H1 (cell line): ENCODE results near the gene SLC35B2. TPM values are rescaled to one million over a fixed set of nuclear protein-coding genes. Genes with fewer than 3 reads are reported as not detected.
A peak's percentile ranks its signal among the peaks of the same experiment; 100 is the strongest.

Source experiments
- CTCF ChIA-PET: fragments of 300-600 bp; sonication (Branson Sonifier 250); formaldehyde crosslinking; loops from one replicate; lab custom pipeline; 2021; ENCODE audit not compliant: partially characterized antibody; lab: Charles Lee
- POLR2A ChIA-PET: fragments of 300-600 bp; sonication (Branson Sonifier 250); formaldehyde crosslinking; loops from one replicate; lab custom pipeline; 2021; ENCODE audit warnings: inconsistent platforms; ENCODE audit not compliant: partially characterized antibody; lab: Charles Lee
- DNase-seq, 2 experiments: peaks; one replicate each; pipeline versions ENCODE4 v3.0.0 to v3.0.0-alpha.2; 2010 to 2022; ENCODE audit warnings: low spot score in 2 of 2, low read depth in 1 of 2, mixed read lengths in 1 of 2
- FAIRE-seq: peaks from 2 replicates; lab custom pipeline; 2011; peaks lifted over from hg19 to GRCh38; lab: Jason Lieb, UNC
- H2AFZ ChIP-seq: 2 replicates; pipeline ENCODE4 v1.8.1; 2012; ENCODE audit warnings: low read length, inconsistent platforms
- H2AK5ac ChIP-seq: 2 replicates; pipeline ENCODE4 v1.6.1; 2013; ENCODE audit warnings: low read depth, low read length
- H2BK120ac ChIP-seq: replicated peaks from 2 replicates; pipeline ENCODE3; 2013; ENCODE audit warnings: low read depth, low read length, inconsistent platforms
- H2BK12ac ChIP-seq: 2 replicates; pipeline ENCODE4 v1.6.1; 2013; ENCODE audit warnings: low read depth, low read length
- H2BK15ac ChIP-seq: 2 replicates; pipeline ENCODE4 v1.6.1; 2013; ENCODE audit warnings: low read length
- H2BK20ac ChIP-seq: 2 replicates; pipeline ENCODE4 v1.6.1; 2013; ENCODE audit warnings: low read length
- H2BK5ac ChIP-seq: 2 replicates; pipeline ENCODE4 v1.6.1; 2013; ENCODE audit warnings: low read depth, low read length
- H3K14ac ChIP-seq: 2 replicates; pipeline ENCODE4 v1.6.1; 2013; ENCODE audit warnings: inconsistent platforms; ENCODE audit not compliant: insufficient read length
- H3K18ac ChIP-seq: 2 replicates; pipeline ENCODE4 v1.6.1; 2013; ENCODE audit warnings: low read length; ENCODE audit errors: extremely low read depth
- H3K23ac ChIP-seq: 2 replicates; pipeline ENCODE4 v1.6.1; 2013; ENCODE audit warnings: inconsistent platforms; ENCODE audit not compliant: insufficient read length
- H3K23me2 ChIP-seq: 2 replicates; pipeline ENCODE4 v1.6.1; 2013; ENCODE audit warnings: low read depth, low read length
- H3K27ac ChIP-seq: 2 replicates; pipeline ENCODE4 v1.6.1; 2011; ENCODE audit warnings: low read depth, low read length, inconsistent platforms
- H3K27me3 ChIP-seq, 4 experiments: replicated peaks in 1 of 4; 1 replicate in 1 of 4; 2 replicates in 3 of 4; pipeline versions ENCODE4 v1.6.1 to v1.8.1; 2011 to 2013; ENCODE audit warnings: low read length in 3 of 4, mild to moderate bottlenecking in 3 of 4, inconsistent platforms in 2 of 4, mixed read lengths in 2 of 4, moderate library complexity in 1 of 4; ENCODE audit not compliant: control insufficient read depth in 3 of 4, insufficient read depth in 3 of 4; ENCODE audit errors: extremely low read depth in 1 of 4
- H3K36me3 ChIP-seq, 4 experiments: 2 replicates each; pipeline versions ENCODE4 v1.6.1 to v1.8.1; 2011 to 2013; ENCODE audit warnings: mild to moderate bottlenecking in 4 of 4, low read length in 3 of 4, moderate library complexity in 2 of 4, control low read depth in 1 of 4, inconsistent platforms in 1 of 4; ENCODE audit not compliant: insufficient read depth in 4 of 4, control insufficient read depth in 2 of 4
- H3K4ac ChIP-seq: replicated peaks from 2 replicates; pipeline ENCODE3; 2013; ENCODE audit warnings: low read length, low read depth, mixed read lengths, inconsistent platforms; ENCODE audit not compliant: insufficient read length
- H3K4me1 ChIP-seq, 4 experiments: replicated peaks in 1 of 4; 1 replicate in 1 of 4; 2 replicates in 3 of 4; pipeline versions ENCODE4 v1.6.1 to v1.8.1; 2011 to 2013; ENCODE audit warnings: low read length in 3 of 4, inconsistent platforms in 2 of 4, mixed read lengths in 1 of 4; ENCODE audit not compliant: insufficient read depth in 4 of 4, control insufficient read depth in 3 of 4
- H3K4me2 ChIP-seq, 2 experiments: 2 replicates each; pipeline versions ENCODE4 v1.6.1 to v1.8.1; 2011 to 2013; ENCODE audit warnings: low read depth in 2 of 2, low read length in 2 of 2, control low read depth in 1 of 2, inconsistent platforms in 1 of 2, mild to moderate bottlenecking in 1 of 2; ENCODE audit not compliant: insufficient read depth in 1 of 2
- H3K4me3 ChIP-seq, 4 experiments: fragments of 200-600, 300-600 bp in 1 of 4; sonication (generic), shearing (Covaris generic), sonication (Bioruptor Twin) in 1 of 4; 2 replicates each; pipeline versions ENCODE4 v1.5.1 to v1.8.1; 2011 to 2016; ENCODE audit warnings: low read length in 4 of 4, low read depth in 3 of 4, control low read depth in 2 of 4, inconsistent platforms in 2 of 4, mild to moderate bottlenecking in 2 of 4, mixed read lengths in 1 of 4, moderate library complexity in 1 of 4; ENCODE audit not compliant: insufficient read depth in 2 of 4; ENCODE audit errors: extremely low read depth in 1 of 4
- H3K56ac ChIP-seq: replicated peaks from 2 replicates; pipeline ENCODE3; 2013; ENCODE audit warnings: low read depth, mild to moderate bottlenecking, mixed read lengths, low read length, inconsistent platforms; ENCODE audit not compliant: insufficient read length
- H3K79me1 ChIP-seq: 2 replicates; pipeline ENCODE4 v1.6.1; 2013; ENCODE audit warnings: low read depth, low read length, control low read depth
- H3K79me2 ChIP-seq, 2 experiments: 2 replicates each; pipeline versions ENCODE4 v1.6.1 to v1.8.1; 2012 to 2013; ENCODE audit warnings: low read length in 2 of 2, mild to moderate bottlenecking in 2 of 2, inconsistent platforms in 1 of 2; ENCODE audit not compliant: insufficient read depth in 2 of 2, control insufficient read depth in 1 of 2
- H3K9ac ChIP-seq, 4 experiments: replicated peaks in 1 of 4; 1 replicate in 1 of 4; 2 replicates in 3 of 4; pipeline versions ENCODE4 v1.6.1 to v1.8.1; 2011 to 2013; ENCODE audit warnings: low read depth in 3 of 4, low read length in 3 of 4, control low read depth in 2 of 4, mild to moderate bottlenecking in 2 of 4, moderate library complexity in 2 of 4, inconsistent platforms in 1 of 4; ENCODE audit errors: extremely low read depth in 1 of 4
- H3K9me3 ChIP-seq, 2 experiments: 2 replicates each; pipeline versions ENCODE4 v1.6.1 to v1.8.1; 2012 to 2013; ENCODE audit warnings: mild to moderate bottlenecking in 2 of 2, moderate library complexity in 2 of 2, control low read depth in 1 of 2, inconsistent platforms in 1 of 2, low read depth in 1 of 2, low read length in 1 of 2, mixed read lengths in 1 of 2; ENCODE audit not compliant: insufficient read depth in 2 of 2
- H4K20me1 ChIP-seq, 2 experiments: replicated peaks in 1 of 2; 2 replicates each; pipeline versions ENCODE3 to v1.8.1; 2011 to 2013; ENCODE audit warnings: inconsistent platforms in 2 of 2, low read length in 2 of 2, mild to moderate bottlenecking in 1 of 2; ENCODE audit not compliant: insufficient read depth in 2 of 2, control insufficient read depth in 1 of 2
- H4K5ac ChIP-seq: 2 replicates; pipeline ENCODE4 v1.6.1; 2013; ENCODE audit warnings: low read length, low read depth, mixed read lengths, inconsistent platforms; ENCODE audit not compliant: insufficient read length
- H4K8ac ChIP-seq: 2 replicates; pipeline ENCODE4 v1.8.0; 2013; ENCODE audit warnings: mild to moderate bottlenecking, moderate library complexity, low read length, inconsistent platforms; ENCODE audit not compliant: insufficient read depth; ENCODE audit errors: extremely low read depth
- H4K91ac ChIP-seq: replicated peaks from 2 replicates; pipeline ENCODE3; 2013; ENCODE audit warnings: low read length, mixed read lengths, inconsistent platforms; ENCODE audit not compliant: insufficient read length
- EZH2 ChIP-seq: fragments of 200-600 bp; sonication (generic); IDR thresholded peaks from 2 replicates; pipeline ENCODE4 v1.7.1; 2012; ENCODE audit warnings: low read depth, mild to moderate bottlenecking, moderate library complexity, low read length, inconsistent platforms; ENCODE audit not compliant: severe bottlenecking
- HDAC6 ChIP-seq: IDR thresholded peaks from one replicate; pipeline ENCODE4 v1.7.1; 2012; ENCODE audit warnings: low read depth, mild to moderate bottlenecking, inconsistent platforms, low read length, moderate library complexity
- POU5F1 ChIP-seq: IDR thresholded peaks from 2 replicates; pipeline ENCODE4 v1.6.1; 2011; ENCODE audit warnings: low read depth, mild to moderate bottlenecking, low read length, moderate library complexity
- RBBP5 ChIP-seq: IDR thresholded peaks from 2 replicates; pipeline ENCODE4 v1.7.1; 2012; ENCODE audit warnings: low read depth, mild to moderate bottlenecking, inconsistent platforms, low read length, moderate library complexity, borderline replicate concordance
- SAP30 ChIP-seq: fragments of 300-600 bp; sonication (generic); IDR thresholded peaks from 2 replicates; pipeline ENCODE4 v1.7.1; 2012; ENCODE audit warnings: low read length, moderate library complexity, mild to moderate bottlenecking, inconsistent platforms; ENCODE audit not compliant: insufficient read depth, insufficient replicate concordance
- SP1 ChIP-seq: IDR thresholded peaks from 2 replicates; pipeline ENCODE4 v1.6.1; 2011; ENCODE audit warnings: low read depth, low read length
- SP2 ChIP-seq: IDR thresholded peaks from 2 replicates; pipeline ENCODE4 v1.6.1; 2012; ENCODE audit warnings: mild to moderate bottlenecking, low read length, inconsistent platforms
- WGBS, 2 experiments: shearing (Covaris generic) in 1 of 2; methylation state at CpG; one replicate each; pipeline versions ENCODE4 v1.1.6 to v1.1.7; 2013 to 2015; ENCODE audit warnings: low lambda C conversion rate in 2 of 2, mixed read lengths in 2 of 2, inconsistent platforms in 1 of 2, low coverage in 1 of 2, missing lambda C conversion rate in 1 of 2; ENCODE audit not compliant: insufficient replicate concordance in 2 of 2, insufficient coverage in 1 of 2, insufficient read length in 1 of 2; ENCODE audit errors: extremely low coverage in 1 of 2, missing lambda C conversion rate in 1 of 2; 5-methylcytosine and 5-hydroxymethylcytosine counted together
- polyA plus RNA-seq, 7 experiments: library from polyadenylated mRNA; depleted of rRNA in 3 of 7; stranded (reverse) in 5 of 7; unstranded in 2 of 7; fragments of >200 nt in 5 of 7; fragments of 200-250 nt in 2 of 7; gene quantifications; 1 replicate in 5 of 7; 2 replicates in 1 of 7; 4 replicates in 1 of 7; pipeline versions ENCODE4 v1.2.1 to v1.2.3, GENCODE V29; 2011 to 2013; ENCODE audit warnings: missing spikeins in 2 of 7, mixed read lengths in 2 of 7
- total RNA-seq: library from RNA; stranded (reverse); fragmentation: NEBNext Ultra II Directional; extraction: Animal tissue kit (Norgen Biotek cat#: 25700); gene quantifications from 2 replicates; pipeline ENCODE4 v1.2.1, GENCODE V29; 2021
- TF ChIP-seq, protein P1 (sequence below): IDR thresholded peaks from 2 replicates; pipeline ENCODE4 v1.6.1; 2011; ENCODE audit warnings: low read length, improper control_type of control experiment
- TF ChIP-seq, protein P2 (sequence below): IDR thresholded peaks from 2 replicates; pipeline ENCODE4 v1.6.1; 2012; ENCODE audit warnings: low read length, inconsistent platforms

Gene SLC35B2
- total and polyA plus RNA-seq, 2 of the 8 experiments (the other 6 are each of a cell fraction or from before 2014, with no cell fraction given) = 29.5 to 65.0 TPM

DNA sequence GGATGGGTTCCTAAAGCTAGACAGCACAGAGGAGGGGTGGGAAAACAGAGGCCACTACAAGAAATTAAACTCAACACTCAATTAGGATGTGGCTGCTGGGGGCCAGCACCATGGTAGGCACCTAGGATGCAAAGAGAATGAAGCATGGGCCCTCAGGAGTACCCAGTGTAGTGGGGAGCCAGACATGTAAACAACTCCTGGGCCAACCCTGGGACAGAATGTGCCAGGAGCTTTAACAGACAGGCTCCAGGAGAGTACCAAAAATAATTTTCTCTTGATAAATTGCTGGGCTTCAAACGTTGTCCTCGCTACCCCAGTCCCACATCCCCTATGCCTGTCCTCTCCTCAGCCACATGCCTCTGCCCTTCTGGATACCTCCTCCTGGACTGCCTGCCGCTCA, 14.6 kb upstream of the SLC35B2 start:
- WGBS, 2 experiments = 60% methylated on average over 3 of the region's 3 CpGs; no CpG with 5 or more reads in 1 of the 2 experiments

More for the DNA sequence above, 14.6 kb upstream of the SLC35B2 start:
- Histone ChIP-seq H3K18ac (no peak overlapping the region), H3K4me1 (peaks cover 12 to 33% (median 14%) of the 10 kb centered on the region in 4 experiments), H4K8ac (no peak overlapping the region), H2AFZ (no peak overlapping the region), H3K9me3 (no peaks in the 10 kb centered on the region), H3K4ac (no peak overlapping the region), H3K23ac (no peak overlapping the region), H3K56ac (no peak overlapping the region), H3K9ac (no peak overlapping the region; a peak in 1 of 7 replicates), H2BK20ac (peak overlapping the region; percentile 32; the same call in 1 of the 2 replicates), H3K27me3 (peaks cover 0 to 3% (median 1%) of the 10 kb centered on the region in 4 experiments; a peak in 2 of 7 replicates), H2AK5ac (no peak overlapping the region), H3K79me2 (no peaks in the 10 kb centered on the region), H2BK12ac (peak overlapping the region; percentile 39; the same call in 1 of the 2 replicates), H4K91ac (no peak overlapping the region), H3K27ac (no peak overlapping the region), H4K20me1 (peaks cover 0 to 3% of the 10 kb centered on the region in 2 experiments), H4K5ac (no peak overlapping the region), H3K4me2 (peak overlapping the region; percentile 74 to 82), H3K4me3 (peak overlapping the region in 1 of 4 experiments; percentile 60; a peak in 2 of 8 replicates), H3K23me2 (peaks cover 6% of the 10 kb centered on the region; the same call in 1 of the 2 replicates), H2BK120ac (no peak overlapping the region), H3K79me1 (no peaks in the 10 kb centered on the region; the same call in 1 of the 2 replicates), H2BK15ac (peak overlapping the region; percentile 72), H3K36me3 (peaks cover 0 to 9% (median 3%) of the 10 kb centered on the region in 4 experiments; a peak in 4 of 8 replicates), H2BK5ac (peak overlapping the region; percentile 4; the same call in 1 of the 2 replicates), H3K14ac (no peak overlapping the region)
- TF ChIP-seq POU5F1 = no peak
- TF ChIP-seq EZH2 = no peak
- TF ChIP-seq SP2 = no peak
- no peak for TF ChIP-seq SP1
- TF ChIP-seq, protein P1, sequence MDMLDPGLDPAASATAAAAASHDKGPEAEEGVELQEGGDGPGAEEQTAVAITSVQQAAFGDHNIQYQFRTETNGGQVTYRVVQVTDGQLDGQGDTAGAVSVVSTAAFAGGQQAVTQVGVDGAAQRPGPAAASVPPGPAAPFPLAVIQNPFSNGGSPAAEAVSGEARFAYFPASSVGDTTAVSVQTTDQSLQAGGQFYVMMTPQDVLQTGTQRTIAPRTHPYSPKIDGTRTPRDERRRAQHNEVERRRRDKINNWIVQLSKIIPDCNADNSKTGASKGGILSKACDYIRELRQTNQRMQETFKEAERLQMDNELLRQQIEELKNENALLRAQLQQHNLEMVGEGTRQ = no peak
- no peak for TF ChIP-seq HDAC6
- TF ChIP-seq RBBP5 = no peak
- TF ChIP-seq, protein P2, sequence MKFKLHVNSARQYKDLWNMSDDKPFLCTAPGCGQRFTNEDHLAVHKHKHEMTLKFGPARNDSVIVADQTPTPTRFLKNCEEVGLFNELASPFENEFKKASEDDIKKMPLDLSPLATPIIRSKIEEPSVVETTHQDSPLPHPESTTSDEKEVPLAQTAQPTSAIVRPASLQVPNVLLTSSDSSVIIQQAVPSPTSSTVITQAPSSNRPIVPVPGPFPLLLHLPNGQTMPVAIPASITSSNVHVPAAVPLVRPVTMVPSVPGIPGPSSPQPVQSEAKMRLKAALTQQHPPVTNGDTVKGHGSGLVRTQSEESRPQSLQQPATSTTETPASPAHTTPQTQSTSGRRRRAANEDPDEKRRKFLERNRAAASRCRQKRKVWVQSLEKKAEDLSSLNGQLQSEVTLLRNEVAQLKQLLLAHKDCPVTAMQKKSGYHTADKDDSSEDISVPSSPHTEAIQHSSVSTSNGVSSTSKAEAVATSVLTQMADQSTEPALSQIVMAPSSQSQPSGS = no peak
- TF ChIP-seq SAP30 = no peak
- ChIA-PET CTCF (interaction anchor here (1.0 to 19.0 kb wide), 6 partner anchors 13 to 65 kb away, joined by 3 to 330 read pairs (median 4); partner anchors contain the start of gene AARS2), POLR2A (interaction anchor here (0.7 to 12.0 kb wide), 7 partner anchors 10 to 63 kb away, joined by 3 to 138 read pairs (median 8); partner anchors contain the start of genes HSP90AB1 and SLC35B2)
- FAIRE-seq (no peak), DNase-seq (no peak)
